ENCODE data around the gene TPI1.
A peak's percentile ranks its signal among the peaks of the same experiment; 100 is the strongest.

The TPI1 gene

GRCh38 chr12:6914246-6914946 lies 47.1 kb downstream of the TPI1 start, which contains the start of gene ENO2:
ENO2 (plus strand) TSS chr12:6914580; CDS start chr12:6915833, 1,253 bp downstream.
- peak within 1 kb of the TSS; percentile 75 for H3K9ac ChIP-seq (ENCODE audit: low read length)
- H3K79me2 ChIP-seq (ENCODE audit: control insufficient read depth, insufficient read depth, low read length) = no peaks in the 10 kb centered on the region
- peak within 1 kb of the TSS; percentile 83 for H3K56ac ChIP-seq (ENCODE audit: low read length)
- no CpG with 5 or more reads among the region's 68 CpGs for WGBS (ENCODE audit: extremely low coverage, insufficient coverage, low lambda C conversion rate)
- peaks cover 3% of the 10 kb centered on the region for H3K79me1 ChIP-seq (ENCODE audit: low read length)
- peak within 1 kb of the TSS; percentile 67 for H3K23ac ChIP-seq (ENCODE audit: low read length)
- no peak within 1 kb of the TSS for H3K27ac ChIP-seq (ENCODE audit: low read depth, low read length)
- H3K27me3 ChIP-seq (ENCODE audit: insufficient read depth, low read length, poor library complexity) = no peaks in the 10 kb centered on the region
- no peak within 1 kb of the TSS for H2BK15ac ChIP-seq (replicated peaks; ENCODE audit: low read depth)
- H2BK5ac ChIP-seq (ENCODE audit: low read length) = no peak within 1 kb of the TSS
- peak; percentile 48 for DNase-seq
- no peak within 1 kb of the TSS for H4K8ac ChIP-seq (ENCODE audit: low read depth, low read length)
- peak within 1 kb of the TSS; percentile 19 for H3K18ac ChIP-seq (ENCODE audit: low read length)
- H2AK5ac ChIP-seq (ENCODE audit: low read length) = no peak within 1 kb of the TSS
- H3K4me2 ChIP-seq (ENCODE audit: low read length) = peak within 1 kb of the TSS; percentile 92
- H3K4me3 ChIP-seq (ENCODE audit: low read length) = peak within 1 kb of the TSS; percentile 42
- peaks cover 2% of the 10 kb centered on the region for H3K36me3 ChIP-seq (ENCODE audit: control insufficient read depth, insufficient read depth, low read length)
- peak within 1 kb of the TSS; percentile 20 for H3K4ac ChIP-seq (ENCODE audit: low read depth, low read length)
- H3K4me1 ChIP-seq (ENCODE audit: control insufficient read depth, low read depth, low read length) = peaks cover 5% of the 10 kb centered on the region
- H4K5ac ChIP-seq (ENCODE audit: low read length) = no peak within 1 kb of the TSS
- no peak within 1 kb of the TSS for H2BK120ac ChIP-seq (ENCODE audit: low read depth, low read length)

- H3K18ac ChIP-seq (ENCODE audit: low read length) = peak overlapping the region; percentile 2
- H3K4ac ChIP-seq (ENCODE audit: low read depth, low read length) = no peak overlapping the region
- peaks cover 3% of the 10 kb centered on the region for H3K79me1 ChIP-seq (ENCODE audit: low read length)
- no peaks in the 10 kb centered on the region for H3K79me2 ChIP-seq (ENCODE audit: control insufficient read depth, insufficient read depth, low read length)
- H3K4me3 ChIP-seq (ENCODE audit: low read length) = peak overlapping the region; percentile 42
- WGBS (ENCODE audit: extremely low coverage, insufficient coverage, low lambda C conversion rate) = no CpG with 5 or more reads among the region's 29 CpGs
- H3K36me3 ChIP-seq (ENCODE audit: control insufficient read depth, insufficient read depth, low read length) = peaks cover 2% of the 10 kb centered on the region
- no peak overlapping the region for H2BK5ac ChIP-seq (ENCODE audit: low read length)
- peak overlapping the region; percentile 75 for H3K9ac ChIP-seq (ENCODE audit: low read length)
- peaks cover 5% of the 10 kb centered on the region for H3K4me1 ChIP-seq (ENCODE audit: control insufficient read depth, low read depth, low read length)
- H2BK15ac ChIP-seq (replicated peaks; ENCODE audit: low read depth) = no peak overlapping the region
- H4K8ac ChIP-seq (ENCODE audit: low read depth, low read length) = no peak overlapping the region
- no peak overlapping the region for H2AK5ac ChIP-seq (ENCODE audit: low read length)
- H3K27ac ChIP-seq (ENCODE audit: low read depth, low read length) = no peak overlapping the region
- H3K27me3 ChIP-seq (ENCODE audit: insufficient read depth, low read length, poor library complexity) = no peaks in the 10 kb centered on the region
- DNase-seq = peak; percentile 92
- no peak overlapping the region for H4K5ac ChIP-seq (ENCODE audit: low read length)
- no peak overlapping the region for H2BK120ac ChIP-seq (ENCODE audit: low read depth, low read length)
- H3K4me2 ChIP-seq (ENCODE audit: low read length) = peak overlapping the region; percentile 92
- peak overlapping the region; percentile 67 for H3K23ac ChIP-seq (ENCODE audit: low read length)
- H3K56ac ChIP-seq (ENCODE audit: low read length) = peak overlapping the region; percentile 83
These were observed 47.8 kb downstream of the TPI1 start for GRCh38 chr12:6914947-6915788.

GRCh38 chr12:6915789-6916285 lies 48.5 kb downstream of the TPI1 start:
- H3K18ac ChIP-seq (ENCODE audit: low read length) = no peak overlapping the region
- peaks cover 2% of the 10 kb centered on the region for H3K36me3 ChIP-seq (ENCODE audit: control insufficient read depth, insufficient read depth, low read length)
- peak overlapping the region; percentile 35 for H3K4me2 ChIP-seq (ENCODE audit: low read length)
- H3K79me2 ChIP-seq (ENCODE audit: control insufficient read depth, insufficient read depth, low read length) = no peaks in the 10 kb centered on the region
- H3K56ac ChIP-seq (ENCODE audit: low read length) = peak overlapping the region; percentile 80
- no CpG with 5 or more reads among the region's 14 CpGs for WGBS (ENCODE audit: extremely low coverage, insufficient coverage, low lambda C conversion rate)
- no peak overlapping the region for H3K4me3 ChIP-seq (ENCODE audit: low read length)
- H3K23ac ChIP-seq (ENCODE audit: low read length) = no peak overlapping the region
- peak overlapping the region; percentile 56 for H3K9ac ChIP-seq (ENCODE audit: low read length)
- peaks cover 3% of the 10 kb centered on the region for H3K79me1 ChIP-seq (ENCODE audit: low read length)
- DNase-seq = no peak
- H2BK15ac ChIP-seq (replicated peaks; ENCODE audit: low read depth) = no peak overlapping the region
- H2AK5ac ChIP-seq (ENCODE audit: low read length) = peak overlapping the region; percentile 87
- H3K4ac ChIP-seq (ENCODE audit: low read depth, low read length) = peak overlapping the region; percentile 79
- peak overlapping the region; percentile 30 for H2BK5ac ChIP-seq (ENCODE audit: low read length)
- no peaks in the 10 kb centered on the region for H3K27me3 ChIP-seq (ENCODE audit: insufficient read depth, low read length, poor library complexity)
- no peak overlapping the region for H4K5ac ChIP-seq (ENCODE audit: low read length)
- H3K4me1 ChIP-seq (ENCODE audit: control insufficient read depth, low read depth, low read length) = peaks cover 5% of the 10 kb centered on the region
- H2BK120ac ChIP-seq (ENCODE audit: low read depth, low read length) = no peak overlapping the region
- H3K27ac ChIP-seq (ENCODE audit: low read depth, low read length) = no peak overlapping the region
- no peak overlapping the region for H4K8ac ChIP-seq (ENCODE audit: low read depth, low read length)

DNA sequence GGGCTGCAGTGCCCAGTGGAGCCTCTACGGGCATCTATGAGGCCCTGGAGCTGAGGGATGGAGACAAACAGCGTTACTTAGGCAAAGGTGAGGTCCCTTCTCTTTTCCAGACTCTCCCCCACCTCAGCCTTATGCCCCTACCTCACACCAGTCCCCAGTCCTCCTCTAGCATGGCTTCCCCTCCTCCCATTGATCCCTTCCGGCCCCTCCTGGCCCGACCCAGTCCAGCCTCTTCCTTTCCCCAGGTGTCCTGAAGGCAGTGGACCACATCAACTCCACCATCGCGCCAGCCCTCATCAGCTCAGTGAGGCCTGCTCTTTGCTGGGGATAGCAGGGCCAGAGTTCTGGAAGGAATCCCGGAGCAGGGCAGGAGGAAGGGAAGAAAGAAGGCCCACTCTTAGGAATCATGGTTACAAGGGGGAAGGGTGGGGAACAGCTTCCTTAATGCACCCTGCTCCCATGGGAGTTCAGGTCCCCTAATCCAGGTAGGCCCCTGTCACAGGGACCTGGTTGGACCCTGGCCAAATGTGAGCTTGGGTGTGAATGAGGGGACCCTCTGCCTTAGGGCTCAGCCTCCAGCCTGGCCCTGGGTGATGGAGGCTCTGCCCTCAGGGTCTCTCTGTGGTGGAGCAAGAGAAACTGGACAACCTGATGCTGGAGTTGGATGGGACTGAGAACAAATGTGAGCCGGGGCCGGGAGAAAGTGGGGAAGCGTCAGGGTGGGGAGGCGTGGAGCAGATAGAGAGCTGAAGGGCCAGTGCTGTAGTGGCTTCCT lies 49.3 kb downstream of the TPI1 start:
- Histone ChIP-seq H3K4me2 (ENCODE audit: low read length) (no peak overlapping the region), H4K8ac (ENCODE audit: low read depth, low read length) (no peak overlapping the region), H3K27ac (ENCODE audit: low read depth, low read length) (no peak overlapping the region), H3K27me3 (ENCODE audit: insufficient read depth, low read length, poor library complexity) (no peaks in the 10 kb centered on the region), H3K79me2 (ENCODE audit: control insufficient read depth, insufficient read depth, low read length) (no peaks in the 10 kb centered on the region), H2AK5ac (ENCODE audit: low read length) (no peak overlapping the region), H3K4ac (ENCODE audit: low read depth, low read length) (no peak overlapping the region), H2BK120ac (ENCODE audit: low read depth, low read length) (no peak overlapping the region), H3K56ac (ENCODE audit: low read length) (peak overlapping the region; percentile 80), H3K18ac (ENCODE audit: low read length) (no peak overlapping the region), H3K4me1 (ENCODE audit: control insufficient read depth, low read depth, low read length) (peaks cover 5% of the 10 kb centered on the region), H3K36me3 (ENCODE audit: control insufficient read depth, insufficient read depth, low read length) (peaks cover 2% of the 10 kb centered on the region), H4K5ac (ENCODE audit: low read length) (no peak overlapping the region), H3K4me3 (ENCODE audit: low read length) (no peak overlapping the region), H3K79me1 (ENCODE audit: low read length) (peaks cover 3% of the 10 kb centered on the region), H3K23ac (ENCODE audit: low read length) (no peak overlapping the region), H3K9ac (ENCODE audit: low read length) (peak overlapping the region; percentile 17), H2BK15ac (replicated peaks; ENCODE audit: low read depth) (no peak overlapping the region), H2BK5ac (ENCODE audit: low read length) (no peak overlapping the region)
- no peak for DNase-seq
- no CpG with 5 or more reads among the region's 11 CpGs for WGBS (ENCODE audit: extremely low coverage, insufficient coverage, low lambda C conversion rate)

DNA sequence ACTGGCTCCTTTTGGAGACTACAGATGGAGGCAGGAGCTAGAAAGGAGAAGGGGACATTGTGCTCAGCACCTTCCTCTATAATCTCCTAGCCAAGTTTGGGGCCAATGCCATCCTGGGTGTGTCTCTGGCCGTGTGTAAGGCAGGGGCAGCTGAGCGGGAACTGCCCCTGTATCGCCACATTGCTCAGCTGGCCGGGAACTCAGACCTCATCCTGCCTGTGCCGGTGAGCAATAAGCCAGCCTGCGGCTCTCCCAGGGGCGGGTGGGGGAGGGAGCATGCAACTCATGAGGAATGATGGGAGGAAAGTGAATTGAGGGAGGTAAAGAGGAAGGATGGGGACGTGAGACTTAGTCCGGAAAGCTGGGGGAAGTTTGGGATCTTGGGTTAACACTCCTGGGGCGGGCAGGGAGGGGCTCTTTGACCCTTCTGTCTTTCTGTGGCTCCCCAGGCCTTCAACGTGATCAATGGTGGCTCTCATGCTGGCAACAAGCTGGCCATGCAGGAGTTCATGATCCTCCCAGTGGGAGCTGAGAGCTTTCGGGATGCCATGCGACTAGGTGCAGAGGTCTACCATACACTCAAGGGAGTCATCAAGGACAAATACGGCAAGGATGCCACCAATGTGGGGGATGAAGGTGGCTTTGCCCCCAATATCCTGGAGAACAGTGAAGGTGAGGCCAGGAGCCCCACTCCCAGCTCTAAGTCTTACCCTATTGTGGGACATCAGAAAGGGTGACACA lies 50.3 kb downstream of the TPI1 start:
- no peak overlapping the region for H3K18ac ChIP-seq (ENCODE audit: low read length)
- H3K23ac ChIP-seq (ENCODE audit: low read length) = no peak overlapping the region
- H3K36me3 ChIP-seq (ENCODE audit: control insufficient read depth, insufficient read depth, low read length) = peaks cover 2% of the 10 kb centered on the region
- H2BK15ac ChIP-seq (replicated peaks; ENCODE audit: low read depth) = no peak overlapping the region
- H3K79me1 ChIP-seq (ENCODE audit: low read length) = peaks cover 3% of the 10 kb centered on the region
- H3K4ac ChIP-seq (ENCODE audit: low read depth, low read length) = no peak overlapping the region
- H2BK5ac ChIP-seq (ENCODE audit: low read length) = no peak overlapping the region
- no peak overlapping the region for H4K8ac ChIP-seq (ENCODE audit: low read depth, low read length)
- H3K4me3 ChIP-seq (ENCODE audit: low read length) = no peak overlapping the region
- peak overlapping the region; percentile 9 for H3K56ac ChIP-seq (ENCODE audit: low read length)
- no peak overlapping the region for H3K27ac ChIP-seq (ENCODE audit: low read depth, low read length)
- no peaks in the 10 kb centered on the region for H3K27me3 ChIP-seq (ENCODE audit: insufficient read depth, low read length, poor library complexity)
- H2BK120ac ChIP-seq (ENCODE audit: low read depth, low read length) = no peak overlapping the region
- H3K4me1 ChIP-seq (ENCODE audit: control insufficient read depth, low read depth, low read length) = peaks cover 5% of the 10 kb centered on the region
- no peak overlapping the region for H4K5ac ChIP-seq (ENCODE audit: low read length)
- peak; percentile 72 for DNase-seq
- no peak overlapping the region for H3K9ac ChIP-seq (ENCODE audit: low read length)
- WGBS (ENCODE audit: extremely low coverage, insufficient coverage, low lambda C conversion rate) = no CpG with 5 or more reads among the region's 14 CpGs
- no peaks in the 10 kb centered on the region for H3K79me2 ChIP-seq (ENCODE audit: control insufficient read depth, insufficient read depth, low read length)
- no peak overlapping the region for H2AK5ac ChIP-seq (ENCODE audit: low read length)
- H3K4me2 ChIP-seq (ENCODE audit: low read length) = no peak overlapping the region
